Panc1 (cell line): Measurements from ENCODE around the gene COPZ2. TPM values are rescaled to one million over a fixed set of nuclear protein-coding genes. Genes with fewer than 3 reads are reported as not detected.
A peak's percentile ranks its signal among the peaks of the same experiment; 100 is the strongest.
"Not testable (repeated sequence)": the region's sequence is repeated elsewhere in the genome, so short reads cannot be mapped to it uniquely, and the experiment has no call there.

Experiments used
- ATAC-seq: fragments of 200-7000 bp; cut with Tn5 transposase; 2 replicates; pipeline ENCODE4 v1.9.1; 2020; ENCODE audit warnings: mild to moderate bottlenecking, moderate library complexity
- BruUV-seq: library from RNA; stranded (reverse); fragments of 400-500 nt; replicated peaks from 2 replicates; lab custom pipeline; 2021; lab: Mats Ljungman, UMichigan
- CTCF ChIA-PET: fragments of 300-600 bp; sonication (Branson Sonifier 250); formaldehyde crosslinking; loops from one replicate; lab custom pipeline; 2022; ENCODE audit warnings: antibody characterized with exemption; lab: Charles Lee
- POLR2A ChIA-PET: fragments of 300-600 bp; sonication (Branson Sonifier 250); formaldehyde crosslinking; loops from one replicate; lab custom pipeline; 2022; ENCODE audit warnings: antibody characterized with exemption; lab: Charles Lee
- DNase-seq: peaks from one replicate; pipeline ENCODE4 v3.0.0-alpha.2; 2010; ENCODE audit warnings: low read depth, low spot score
- H3K27ac ChIP-seq: 2 replicates; pipeline ENCODE4 v1.5.1; 2011; ENCODE audit warnings: mild to moderate bottlenecking, low read length, inconsistent platforms
- H3K27me3 ChIP-seq: fragments of 200-500 bp; sonication (Bioruptor generic); 2 replicates; pipeline ENCODE4 v1.6.0; 2014; ENCODE audit warnings: low read length, inconsistent platforms; ENCODE audit not compliant: control insufficient read depth, insufficient read depth
- H3K36me3 ChIP-seq: fragments of 200-500 bp; sonication (Bioruptor generic); 2 replicates; pipeline ENCODE4 v1.5.1; 2014; ENCODE audit warnings: inconsistent platforms, mild to moderate bottlenecking, low read length, moderate library complexity; ENCODE audit not compliant: control insufficient read depth, insufficient read depth
- H3K4me1 ChIP-seq: 2 replicates; pipeline ENCODE4 v1.5.1; 2011; ENCODE audit warnings: inconsistent platforms, mild to moderate bottlenecking, low read length, moderate library complexity; ENCODE audit not compliant: control insufficient read depth, insufficient read depth
- H3K4me3 ChIP-seq, 2 experiments: 2 replicates each; pipeline ENCODE4 v1.5.1; 2011 to 2012; ENCODE audit warnings: low read depth in 2 of 2, low read length in 2 of 2, mild to moderate bottlenecking in 2 of 2, inconsistent platforms in 1 of 2, moderate library complexity in 1 of 2
- H3K9me3 ChIP-seq: fragments of 200-500 bp; sonication (Bioruptor generic); 2 replicates; pipeline ENCODE4 v1.5.1; 2014; ENCODE audit warnings: low read depth, mild to moderate bottlenecking, inconsistent platforms, low read length, moderate library complexity; ENCODE audit not compliant: control insufficient read depth, insufficient read depth
- CTCF ChIP-seq: fragments of 450-650 bp; IDR thresholded peaks from 2 replicates; pipeline ENCODE4 v1.5.1; 2017; ENCODE audit warnings: mild to moderate bottlenecking
- POLR2AphosphoS5 ChIP-seq: IDR thresholded peaks from 2 replicates; pipeline ENCODE4 v1.6.1; 2012; ENCODE audit warnings: mild to moderate bottlenecking, low read depth, low read length, moderate library complexity
- REST ChIP-seq, 2 experiments: IDR thresholded peaks; 2 replicates each; pipeline ENCODE4 v1.6.1; 2011 to 2012; ENCODE audit warnings: low read depth in 2 of 2, control low read depth in 1 of 2, low read length in 1 of 2, mild to moderate bottlenecking in 1 of 2, moderate library complexity in 1 of 2; ENCODE audit not compliant: insufficient read depth in 1 of 2
- SIN3A ChIP-seq: IDR thresholded peaks from 2 replicates; pipeline ENCODE4 v1.6.1; 2012; ENCODE audit warnings: low read depth, mild to moderate bottlenecking, low read length, moderate library complexity, borderline replicate concordance; ENCODE audit not compliant: insufficient read depth
- TCF7L2 ChIP-seq: IDR thresholded peaks from 2 replicates; pipeline ENCODE4 v1.6.1; 2011; ENCODE audit warnings: mild to moderate bottlenecking, low read depth, low read length, inconsistent platforms
- in situ Hi-C: cut with HindIII; loops from 2 replicates; pipeline ENCODE4 v1.10.0; 2016; ENCODE audit warnings: low sequenced_read_pairs, low pct_unique_long_range_greater_than_20kb
- intact Hi-C: fragments of 100-400 bp; cut with micrococcal nuclease; formaldehyde crosslinking; loops from one replicate; pipeline ENCODE4 v1.10.0; 2022; ENCODE audit not compliant: unreplicated experiment
- total RNA-seq: library from RNA; stranded (reverse); gene quantifications from one replicate; pipeline ENCODE4 v1.2.1, GENCODE V29; 2021; ENCODE audit not compliant: unreplicated experiment

COPZ2 gene
- total RNA-seq, 1 experiment from 2014 or later = 5.4 TPM

GRCh38 chr17:48017817-48018158 is 19.8 kb downstream of the COPZ2 start:
- in situ Hi-C loops, H3K4me3 ChIP-seq, ATAC-seq, H3K27me3 ChIP-seq, H3K36me3 ChIP-seq, DNase-seq, BruUV-seq, H3K9me3 ChIP-seq: not testable (repeated sequence)
- CTCF ChIA-PET = interaction anchor here (0.9 to 2.8 kb wide), 8 partner anchors 35 to 177 kb away, joined by 3 to 21 read pairs (median 7); partner anchors contain the start of gene CDK5RAP3
- POLR2A ChIA-PET = interaction anchor here (0.5 kb wide), 1 partner anchor 115 kb away, joined by 3 read pairs; no protein-coding TSS in a partner anchor
- Histone ChIP-seq H3K4me1 (peaks cover 14% of the 10 kb centered on the region), H3K27ac (0 out of 2 replicates have a peak overlapping the region, but pooled peaks have one; percentile 29)
- intact Hi-C loops = loop anchor here (1.0 to 5.0 kb wide), 3 partner anchors 39 to 175 kb away; partner anchors contain the start of gene SCRN2

- no peak for DNase-seq
- no peak overlapping the region for H3K4me3 ChIP-seq
- intact Hi-C loops (loop anchor here (5.0 kb wide), 1 partner anchor 174 kb away; the partner anchor contains the start of gene SCRN2), in situ Hi-C loops (no loop called here)
- no peaks in the 10 kb centered on the region for H3K27me3 ChIP-seq
- ATAC-seq = peak; percentile 47
- H3K27ac ChIP-seq = no peak overlapping the region
- POLR2A ChIA-PET = interaction anchor here (0.7 kb wide), 2 partner anchors 66 to 70 kb away, joined by 8 to 9 read pairs; no protein-coding TSS in a partner anchor
- TF ChIP-seq CTCF = no peak
- H3K36me3 ChIP-seq = no peaks in the 10 kb centered on the region
- H3K9me3 ChIP-seq = no peaks in the 10 kb centered on the region
- peaks cover 13% of the 10 kb centered on the region; the same call in 1 of the 2 replicates for H3K4me1 ChIP-seq
- CTCF ChIA-PET = interaction anchor here (0.6 to 2.8 kb wide), 2 partner anchors 37 to 161 kb away, joined by 4 to 21 read pairs; no protein-coding TSS in a partner anchor
- no TSS peak for BruUV-seq
These were observed 21.5 kb downstream of the COPZ2 start for GRCh38 chr17:48016112-48016511.

- no peaks in the 10 kb centered on the region for H3K27me3 ChIP-seq
- peak overlapping the region; percentile 48; the same call in 1 of the 2 replicates for H3K27ac ChIP-seq
- CTCF ChIA-PET = no interaction called here
- in situ Hi-C loops = no loop called here
- H3K4me1 ChIP-seq = peaks cover 13% of the 10 kb centered on the region; the same call in 1 of the 2 replicates
- intact Hi-C loops = loop anchor here (5.0 kb wide), 1 partner anchor 172 kb away; the partner anchor contains the start of gene SCRN2
- ATAC-seq = no peak
- no TSS peak for BruUV-seq
- POLR2A ChIA-PET = no interaction called here
- H3K36me3 ChIP-seq = no peaks in the 10 kb centered on the region
- no peak for DNase-seq
- H3K9me3 ChIP-seq = no peaks in the 10 kb centered on the region
- H3K4me3 ChIP-seq = no peak overlapping the region
- no peak for TF ChIP-seq POLR2AphosphoS5
- TF ChIP-seq TCF7L2 = no peak
- no peak for TF ChIP-seq REST (IDR thresholded peaks at IDR 0.05; ENCODE audit: insufficient read depth in 1 of 2, low read depth in 2 of 2, low read length in 1 of 2)
- no peak for TF ChIP-seq CTCF
- TF ChIP-seq SIN3A = no peak
These were observed 22.9 kb downstream of the COPZ2 start for GRCh38 chr17:48014595-48015111.
